Skin epidermis (tissue), 12 donors: ENCODE data around the gene MAF.

Experiments
- H3K27ac ChIP-seq, 21 experiments: fragments of 200-600 bp; sonication (generic) in 11 of 21; one replicate each; pipeline ENCODE4 v1.5.0; 2020; ENCODE audit warnings: mild to moderate bottlenecking in 3 of 21, inconsistent platforms in 2 of 21, moderate library complexity in 2 of 21
- H3K4me3 ChIP-seq, 7 experiments: fragments of 200-600 bp; sonication (generic) in 2 of 7; one replicate each; pipeline ENCODE4 v1.5.0; 2020; ENCODE audit warnings: inconsistent platforms in 2 of 7, mild to moderate bottlenecking in 2 of 7, moderate library complexity in 1 of 7

The MAF gene

GRCh38 chr16:79618041-79618691 lies 17.6 kb upstream of the MAF start:
- peak overlapping the region in 7 of 21 experiments; percentile 4 to 60 (median 27) for H3K27ac ChIP-seq
- no peak overlapping the region for H3K4me3 ChIP-seq

DNA sequence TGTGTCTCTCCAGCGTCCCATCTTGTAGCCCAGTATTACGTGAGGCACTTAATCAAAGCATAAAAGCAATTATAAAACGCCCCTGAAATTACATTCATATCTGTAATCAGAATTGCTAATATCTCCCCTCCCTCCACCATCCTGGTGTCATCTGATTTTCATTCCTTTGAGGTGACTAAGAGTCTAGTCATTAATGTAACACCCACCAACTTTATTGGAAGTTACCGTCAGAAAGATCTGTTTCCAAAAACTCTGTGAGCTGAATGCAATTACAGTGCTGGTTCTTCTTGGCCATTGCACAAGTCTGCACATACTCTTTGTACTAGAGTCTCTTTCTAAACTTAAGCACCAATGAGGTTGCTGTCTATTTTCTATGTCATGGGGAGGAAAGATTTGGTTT lies 12.5 kb upstream of the MAF start:
- H3K27ac ChIP-seq: peak overlapping the region in 5 of 21 experiments; percentile 8 to 71 (median 55)
- H3K4me3 ChIP-seq: no peak overlapping the region

DNA sequence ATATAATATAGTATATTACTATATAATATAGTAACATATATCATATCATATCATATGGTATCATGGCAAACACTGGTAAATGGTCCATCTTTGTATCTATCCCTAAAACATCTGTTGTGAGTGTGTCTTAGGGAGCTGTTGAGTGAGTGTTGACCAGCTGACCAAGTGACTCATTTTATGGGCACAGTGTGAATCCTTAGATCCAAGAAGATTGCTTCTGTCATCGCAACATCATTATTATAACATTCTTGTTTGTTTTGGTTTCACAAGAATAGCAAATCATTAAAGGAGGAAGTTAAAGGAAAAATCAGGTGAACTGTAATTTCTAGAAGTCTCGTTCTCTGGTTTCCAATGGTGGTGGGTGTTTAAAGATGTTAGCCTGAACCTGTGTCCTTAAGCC lies 11.7 kb upstream of the MAF start:
- Histone ChIP-seq H3K27ac (peak overlapping the region in 5 of 21 experiments; percentile 50 to 71 (median 55)), H3K4me3 (no peak overlapping the region)

GRCh38 chr16:79610771-79611170 lies 10.2 kb upstream of the MAF start:
- no peak overlapping the region for H3K4me3 ChIP-seq
- peak overlapping the region in 5 of 21 experiments; percentile 4 to 47 (median 29) for H3K27ac ChIP-seq

DNA sequence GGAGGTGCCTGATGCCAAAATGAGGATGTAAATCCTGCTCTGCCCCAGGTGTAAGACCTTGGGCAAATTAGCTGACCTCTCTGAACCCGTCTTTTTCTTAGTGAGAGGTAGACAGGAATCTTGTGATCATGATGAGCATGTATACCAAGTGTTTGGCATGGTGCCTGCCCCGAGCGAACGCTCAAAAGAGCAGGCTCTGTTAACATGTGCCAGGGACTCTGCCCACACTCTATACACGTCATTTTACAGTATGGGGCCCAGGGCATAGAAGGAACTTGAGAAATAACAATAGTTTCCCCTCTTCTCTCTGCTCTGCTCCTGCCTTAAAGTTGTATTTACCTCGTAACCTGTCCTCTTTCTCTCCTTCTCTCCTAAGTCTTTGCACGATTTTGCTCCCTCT lies 9.3 kb upstream of the MAF start:
- Histone ChIP-seq H3K4me3 (no peak overlapping the region), H3K27ac (peak overlapping the region in 11 of 21 experiments; percentile 9 to 59 (median 30))

DNA sequence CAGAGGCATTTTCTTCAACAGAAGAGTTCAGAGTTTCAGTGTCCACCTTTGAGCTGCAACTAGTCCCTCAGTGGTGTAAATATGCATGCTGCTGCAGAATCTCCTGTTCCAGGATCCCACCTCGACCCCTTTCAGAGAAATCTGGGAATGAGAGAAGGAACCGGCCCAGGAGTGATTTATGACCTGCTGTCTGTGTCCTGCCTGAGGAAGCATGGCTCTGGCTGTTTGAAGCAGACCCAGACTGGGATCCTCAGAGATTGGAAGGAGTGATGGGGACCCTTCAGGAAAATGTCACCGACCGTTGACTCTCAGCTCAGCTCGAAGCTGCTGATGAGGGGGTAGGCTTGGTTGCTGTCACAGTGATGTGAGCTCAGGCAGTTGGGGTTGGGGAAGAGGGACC lies 8.4 kb upstream of the MAF start:
- no peak overlapping the region for H3K4me3 ChIP-seq
- no peak overlapping the region for H3K27ac ChIP-seq

DNA sequence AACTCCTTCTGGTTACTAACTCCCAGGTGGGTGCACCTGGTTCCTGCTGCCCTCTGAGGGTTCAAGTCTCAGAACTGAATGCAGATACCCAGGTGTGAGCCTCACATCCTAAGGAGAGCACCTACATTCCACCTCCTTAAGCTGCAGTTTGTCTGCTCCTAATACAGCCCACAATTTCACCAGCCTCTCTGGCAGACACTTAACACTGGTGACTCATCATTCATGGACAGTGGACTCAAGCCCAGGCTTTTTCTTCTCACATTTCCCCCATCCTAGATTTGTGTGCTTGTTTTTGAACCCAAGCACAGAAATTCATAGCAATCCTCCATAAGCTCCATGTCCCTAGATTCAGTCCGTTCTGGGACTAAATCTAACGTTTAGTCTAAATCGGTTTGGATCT lies 7.0 kb upstream of the MAF start:
- H3K4me3 ChIP-seq: no peak overlapping the region
- peak overlapping the region in 4 of 21 experiments; percentile 8 to 43 (median 21) for H3K27ac ChIP-seq

GRCh38 chr16:79605999-79606398 lies 5.5 kb upstream of the MAF start:
- Histone ChIP-seq H3K4me3 (no peak overlapping the region), H3K27ac (peak overlapping the region in 12 of 21 experiments; percentile 13 to 74 (median 46))

- Histone ChIP-seq H3K27ac (peak overlapping the region in 18 of 21 experiments; percentile 59 to 97 (median 94)), H3K4me3 (peak overlapping the region in 1 of 7 experiments; percentile 59)
Observed at GRCh38 chr16:79603055-79603454, 2.5 kb upstream of the MAF start.

GRCh38 chr16:79602628-79603014 lies 2.1 kb upstream of the MAF start:
- peak overlapping the region; percentile 58 to 77 (median 66) for H3K4me3 ChIP-seq

GRCh38 chr16:79601931-79602627 lies 1.5 kb upstream of the MAF start:
- peak overlapping the region; percentile 58 to 77 (median 66) for H3K4me3 ChIP-seq

More at GRCh38 chr16:79602628-79603014, 2.1 kb upstream of the MAF start:
- H3K27ac ChIP-seq: peak overlapping the region in 19 of 21 experiments; percentile 27 to 97 (median 93)

GRCh38 chr16:79601092-79601930 lies 774 bp upstream of the MAF start:
- Histone ChIP-seq H3K4me3 (peak overlapping the region; percentile 58 to 77 (median 66)), H3K27ac (peak overlapping the region; percentile 82 to 97 (median 94))

More at GRCh38 chr16:79601931-79602627, 1.5 kb upstream of the MAF start:
- peak overlapping the region; percentile 82 to 97 (median 94) for H3K27ac ChIP-seq

GRCh38 chr16:79599837-79600637 lies 500 bp downstream of the MAF start:
- H3K4me3 ChIP-seq: peak overlapping the region; percentile 58 to 77 (median 66)
- peak overlapping the region; percentile 76 to 97 (median 94) for H3K27ac ChIP-seq

DNA sequence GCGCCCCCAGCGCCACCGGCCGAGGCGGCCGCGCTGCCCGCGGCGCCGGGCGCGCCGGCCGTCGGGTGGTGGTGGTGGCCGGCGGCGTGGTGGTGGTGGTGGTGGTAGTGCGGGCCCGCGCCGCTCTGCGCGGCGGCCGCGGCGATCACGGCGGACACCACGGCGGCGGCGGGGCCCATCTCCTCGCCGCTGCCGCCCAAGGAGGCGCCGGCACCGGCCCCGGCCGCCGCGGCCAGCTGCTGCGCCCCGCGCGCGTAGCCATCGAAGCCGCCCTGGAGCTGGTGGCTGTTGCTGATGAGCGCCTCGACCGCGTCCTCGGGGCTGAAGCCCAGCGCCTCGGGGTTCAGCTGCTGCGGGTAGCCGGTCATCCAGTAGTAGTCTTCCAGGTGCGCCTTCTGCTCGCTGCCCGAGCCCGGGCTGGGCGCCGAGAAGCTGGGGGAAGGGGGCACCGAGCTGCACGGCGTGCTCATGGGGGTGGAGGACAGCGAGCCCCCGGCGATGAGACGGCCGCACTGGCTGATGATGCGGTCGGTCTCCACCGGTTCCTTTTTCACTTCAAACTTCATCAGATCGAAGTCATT lies 1.2 kb downstream of the MAF start:
- Histone ChIP-seq H3K27ac (peak overlapping the region; percentile 76 to 97 (median 94)), H3K4me3 (peak overlapping the region; percentile 58 to 77 (median 66))

GRCh38 chr16:79598348-79599181 lies 2.0 kb downstream of the MAF start:
- H3K4me3 ChIP-seq: peak overlapping the region; percentile 38 to 77 (median 66)
- peak overlapping the region; percentile 46 to 94 (median 87) for H3K27ac ChIP-seq

DNA sequence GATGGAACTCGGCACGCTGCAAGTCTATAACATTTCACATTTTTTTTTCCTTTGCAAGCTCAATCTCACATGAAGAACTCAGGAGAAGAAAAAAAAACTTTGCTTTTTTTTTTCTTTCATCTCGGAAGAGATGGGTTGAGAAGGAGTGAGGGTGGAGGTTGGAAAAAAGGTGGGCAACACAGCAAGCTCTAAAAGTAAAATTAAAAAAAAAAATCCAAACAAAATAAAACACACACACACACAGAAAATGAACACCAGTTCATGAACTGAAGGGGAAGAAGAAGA lies 2.5 kb downstream of the MAF start:
- Histone ChIP-seq H3K27ac (peak overlapping the region; percentile 30 to 94 (median 87)), H3K4me3 (peak overlapping the region; percentile 38 to 77 (median 66))

DNA sequence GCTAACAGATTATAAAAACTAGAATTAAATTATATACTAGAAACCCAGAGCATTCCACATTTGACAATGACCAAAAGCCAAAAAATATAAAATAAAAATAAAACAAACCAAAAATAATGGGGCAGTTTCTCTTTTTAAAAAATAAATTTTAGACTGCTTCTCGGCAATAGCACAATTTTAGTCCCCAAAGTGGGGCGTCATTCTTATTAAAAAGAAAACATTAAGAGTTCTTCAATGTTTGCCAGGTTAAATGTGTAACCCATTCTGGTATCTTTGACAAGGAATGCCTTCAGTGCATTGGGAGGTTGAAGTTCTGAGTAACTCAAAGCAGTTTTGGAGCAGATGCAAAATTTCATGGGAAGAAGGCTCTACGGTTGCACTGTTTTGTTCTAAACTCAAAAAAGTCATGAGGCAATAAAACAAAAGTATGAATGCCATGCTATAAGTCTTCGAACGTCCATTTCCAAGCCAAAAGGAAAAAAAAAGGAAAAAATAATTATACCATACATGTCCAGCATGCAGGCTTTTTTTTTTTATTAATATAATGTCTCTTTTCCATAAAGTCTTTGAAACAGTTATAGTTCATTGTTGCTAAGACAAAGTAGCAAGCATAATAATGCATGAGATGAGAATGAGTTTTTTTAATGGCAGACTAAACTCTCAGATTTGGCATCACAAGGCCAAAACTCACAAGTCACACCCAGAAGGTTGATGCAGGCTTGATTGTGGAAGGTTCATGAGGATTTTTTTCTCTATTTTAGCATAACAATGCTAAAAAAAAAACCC lies 3.1 kb downstream of the MAF start:
- peak overlapping the region in 20 of 21 experiments; percentile 30 to 94 (median 88) for H3K27ac ChIP-seq
- H3K4me3 ChIP-seq: peak overlapping the region; percentile 38 to 77 (median 66)
